SU-DHL-6 (cell line): ENCODE results near the gene MBD3.
"Not testable (repeated sequence)": the region's sequence is repeated elsewhere in the genome, so short reads cannot be mapped to it uniquely, and the experiment has no call there.

Experiments
- H2AFZ ChIP-seq: fragments of 200-600 bp; sonication (generic); 2 replicates; pipeline ENCODE4 v1.6.1; 2014; ENCODE audit warnings: low read depth, mild to moderate bottlenecking, moderate library complexity, mixed read lengths, antibody characterized with exemption, low read length; ENCODE audit not compliant: severe bottlenecking
- H3F3A ChIP-seq: fragments of 200-600 bp; shearing (Covaris generic); 2 replicates; pipeline ENCODE4 v1.6.0; 2016; ENCODE audit warnings: antibody characterized with exemption, mild to moderate bottlenecking; ENCODE audit not compliant: insufficient read depth
- H3K27ac ChIP-seq: fragments of 200-600 bp; sonication (generic); 2 replicates; pipeline ENCODE4 v1.5.1; 2016; ENCODE audit warnings: low read depth, mild to moderate bottlenecking, low read length, moderate library complexity, mixed read lengths
- H3K27me3 ChIP-seq: fragments of 200-600 bp; sonication (generic), shearing (Covaris generic); 2 replicates; pipeline ENCODE4 v1.6.0; 2014; ENCODE audit warnings: mild to moderate bottlenecking, low read length
- H3K36me3 ChIP-seq: fragments of 200-600 bp; sonication (generic); 2 replicates; pipeline ENCODE4 v1.6.1; 2014; ENCODE audit warnings: mild to moderate bottlenecking, low read length, mixed read lengths
- H3K4me2 ChIP-seq: fragments of 300-600, 200-600 bp; shearing (Covaris generic), sonication (generic); 2 replicates; pipeline ENCODE4 v1.6.0; 2014; ENCODE audit warnings: low read length, low read depth, mild to moderate bottlenecking; ENCODE audit not compliant: poor library complexity, severe bottlenecking
- H3K4me3 ChIP-seq: fragments of 200-600 bp; sonication (generic); 2 replicates; pipeline ENCODE4 v1.5.1; 2014; ENCODE audit warnings: antibody characterized with exemption, low read length, mild to moderate bottlenecking, mixed read lengths; ENCODE audit not compliant: insufficient read depth, poor library complexity, severe bottlenecking
- H3K79me2 ChIP-seq: fragments of 200-600 bp; sonication (generic); 2 replicates; pipeline ENCODE4 v1.6.1; 2014; ENCODE audit warnings: mild to moderate bottlenecking, low read length, moderate library complexity; ENCODE audit not compliant: insufficient read depth
- H3K9ac ChIP-seq: fragments of 200-600 bp; sonication (generic); 2 replicates; pipeline ENCODE4 v1.7.0; 2014; ENCODE audit warnings: mild to moderate bottlenecking, low read length
- H3K9me2 ChIP-seq: fragments of 200-600 bp; sonication (generic); replicated peaks from 2 replicates; pipeline ENCODE4 v1.6.1; 2014; ENCODE audit warnings: low read length; ENCODE audit not compliant: insufficient read depth
- H3K9me3 ChIP-seq: fragments of 200-600 bp; sonication (generic); 2 replicates; pipeline ENCODE4 v1.6.1; 2014; ENCODE audit warnings: low read length, mixed read lengths; ENCODE audit not compliant: insufficient read depth
- H4K20me1 ChIP-seq: fragments of 200-600 bp; sonication (generic); 2 replicates; pipeline ENCODE4 v1.6.1; 2014; ENCODE audit warnings: low read depth, mild to moderate bottlenecking, antibody characterized with exemption, low read length, moderate library complexity, mixed read lengths
- CTCF ChIP-seq: fragments of 200-600 bp; sonication (generic); IDR thresholded peaks from one replicate; pipeline ENCODE4 v1.5.1; 2017; ENCODE audit warnings: antibody characterized with exemption, mild to moderate bottlenecking, low read length, moderate library complexity; ENCODE audit not compliant: insufficient read depth, poor library complexity, severe bottlenecking
- EZH2phosphoT487 ChIP-seq: fragments of 200-600 bp; sonication (generic), shearing (Covaris generic); conservative IDR thresholded peaks from 2 replicates; pipeline ENCODE4 v1.6.1; 2018; ENCODE audit warnings: mild to moderate bottlenecking, antibody characterized with exemption, low read length, moderate library complexity, mixed read lengths

MBD3 gene

GRCh38 chr19:1592755-1593500 is at the start of gene MBD3:
MBD3 (minus strand) TSS chr19:1592865; CDS start chr19:1592631, 234 bp downstream.
- Histone ChIP-seq H3F3A (peaks cover 30% of the 10 kb centered on the region), H3K4me3 (peak within 1 kb of the TSS; percentile 100), H3K27me3 (no peaks in the 10 kb centered on the region), H3K9me3 (no peaks in the 10 kb centered on the region), H3K79me2 (peaks cover 41% of the 10 kb centered on the region), H4K20me1 (peaks cover 7% of the 10 kb centered on the region; the same call in 1 of the 2 replicates), H2AFZ (peak within 1 kb of the TSS; percentile 75), H3K27ac (peak within 1 kb of the TSS; percentile 96), H3K9ac (peak within 1 kb of the TSS; percentile 100), H3K4me2 (peak within 1 kb of the TSS; percentile 90), H3K36me3 (peaks cover 4% of the 10 kb centered on the region; the same call in 1 of the 2 replicates), H3K9me2 (no peaks in the 10 kb centered on the region)
- TF ChIP-seq CTCF (no peak), EZH2phosphoT487 (no peak)

- H3K27me3 ChIP-seq, H2AFZ ChIP-seq, H3K4me2 ChIP-seq, H3K4me3 ChIP-seq, H3F3A ChIP-seq, H3K27ac ChIP-seq, H3K9me3 ChIP-seq, H3K9me2 ChIP-seq, H3K9ac ChIP-seq: not testable (repeated sequence)
- Histone ChIP-seq H3K36me3 (peaks cover 26% of the 10 kb centered on the region), H3K79me2 (peaks cover 94% of the 10 kb centered on the region), H4K20me1 (peaks cover 20% of the 10 kb centered on the region)
Observed at GRCh38 chr19:1640893-1641448, 48.3 kb upstream of the MBD3 start.

DNA sequence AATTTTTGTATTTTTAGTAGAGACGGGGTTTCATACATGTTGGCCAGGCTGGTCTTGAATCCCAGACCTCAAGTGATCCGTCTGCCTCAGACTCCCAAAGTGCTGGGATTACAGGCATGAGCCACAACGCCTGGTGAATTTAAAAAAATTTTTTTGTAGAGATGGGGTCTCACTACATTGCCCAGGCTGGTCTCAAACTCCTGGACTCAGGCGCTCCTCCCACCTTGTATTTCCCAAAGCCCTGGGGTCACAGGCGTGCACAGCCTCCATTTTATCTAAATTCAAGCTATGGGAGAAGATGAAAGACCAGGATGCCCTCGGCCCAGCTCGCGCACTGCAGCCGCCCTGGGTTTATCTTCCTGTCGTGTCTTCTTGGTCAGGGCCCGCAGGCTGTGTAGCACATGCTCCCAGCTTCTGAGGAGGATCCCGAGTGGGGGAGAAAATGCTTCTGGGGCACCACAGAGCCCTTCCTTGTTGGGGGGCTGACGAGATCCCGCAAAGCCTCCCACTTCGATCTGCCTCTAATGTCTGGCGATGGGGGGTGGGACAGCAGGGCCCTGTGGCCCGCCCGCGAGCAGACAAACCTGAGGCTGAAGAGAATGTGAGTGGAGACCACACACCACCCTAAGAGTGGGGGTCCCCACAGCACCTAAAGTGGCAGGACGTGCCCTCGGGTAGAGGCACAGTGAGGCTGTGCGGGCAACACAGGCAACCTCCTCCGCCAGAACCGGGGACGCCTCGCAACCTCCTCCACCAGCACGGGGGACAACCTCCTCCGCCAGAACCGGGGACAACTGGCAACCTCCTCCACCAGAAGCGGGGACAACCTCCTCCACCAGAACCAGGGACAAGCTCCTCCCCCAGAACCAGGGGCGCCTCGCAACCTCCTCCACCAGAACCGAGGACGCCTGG is 43.9 kb upstream of the MBD3 start:
- H4K20me1 ChIP-seq = peaks cover 32% of the 10 kb centered on the region
- H3K36me3 ChIP-seq = peaks cover 34% of the 10 kb centered on the region
- H3K79me2 ChIP-seq = peaks cover 94% of the 10 kb centered on the region

More for the DNA sequence above, 43.9 kb upstream of the MBD3 start:
- no peaks in the 10 kb centered on the region for H3K9me3 ChIP-seq
- H3K4me3 ChIP-seq = no peak overlapping the region
- H3F3A ChIP-seq = peaks cover 4% of the 10 kb centered on the region; the same call in 1 of the 2 replicates
- H2AFZ ChIP-seq = no peak overlapping the region
- H3K4me2 ChIP-seq = no peak overlapping the region
- no peak for TF ChIP-seq EZH2phosphoT487
- no peak for TF ChIP-seq CTCF
- H3K9ac ChIP-seq = no peak overlapping the region
- H3K27ac ChIP-seq = no peak overlapping the region
- H3K27me3 ChIP-seq = no peaks in the 10 kb centered on the region
- H3K9me2 ChIP-seq = no peaks in the 10 kb centered on the region
